Uterus (tissue), 4 donors: Measurements from ENCODE around the gene PNISR. TPM values are rescaled to one million over a fixed set of nuclear protein-coding genes. Genes with fewer than 3 reads are reported as not detected.

ENCODE experiments used
- DNase-seq, 2 donors: peaks; one replicate each; pipeline ENCODE4 v3.0.0-alpha.2; 2019 to 2020
- H3K27ac ChIP-seq, 2 donors: fragments of 200-600 bp; sonication (generic); 1 replicate in 1 of 2; 2 replicates in 1 of 2; pipeline ENCODE4 v1.5.1; 2016 to 2018
- H3K27me3 ChIP-seq, 2 donors: fragments of 200-600 bp; sonication (generic); one replicate each; pipeline ENCODE4 v1.5.1; 2018 to 2019; ENCODE audit warnings: control low read depth in 1 of 2
- H3K36me3 ChIP-seq, 2 donors: fragments of 200-600 bp; sonication (generic); one replicate each; pipeline ENCODE4 v1.5.1; 2019; ENCODE audit warnings: control low read depth in 1 of 2
- H3K4me1 ChIP-seq, 2 donors: fragments of 200-600 bp; sonication (generic); one replicate each; pipeline ENCODE4 v1.5.1; 2018 to 2019; ENCODE audit warnings: control low read depth in 1 of 2
- H3K4me3 ChIP-seq, 2 donors: fragments of 200-600 bp; sonication (generic); 1 replicate in 1 of 2; 2 replicates in 1 of 2; pipeline ENCODE4 v1.5.1; 2018 to 2019; ENCODE audit warnings: mild to moderate bottlenecking in 1 of 2
- H3K9me3 ChIP-seq, 2 donors: fragments of 200-600 bp; sonication (generic); one replicate each; pipeline ENCODE4 v1.5.1; 2019; ENCODE audit warnings: control low read depth in 1 of 2
- CTCF ChIP-seq, 4 experiments: fragments of 200-600 bp in 2 of 4; fragments of 450-650 bp in 2 of 4; sonication (generic) in 2 of 4; IDR thresholded peaks; one replicate each; pipeline ENCODE4 v1.5.1; 2016 to 2019; ENCODE audit warnings: antibody characterized with exemption in 4 of 4, mild to moderate bottlenecking in 2 of 4, moderate library complexity in 1 of 4
- POLR2A ChIP-seq, 2 donors: fragments of 450-650 bp; IDR thresholded peaks; one replicate each; pipeline ENCODE4 v1.6.1; 2016; ENCODE audit warnings: antibody characterized with exemption in 2 of 2, mild to moderate bottlenecking in 1 of 2, moderate library complexity in 1 of 2
- intact Hi-C: fragments of 100-400 bp; cut with DNase I; formaldehyde crosslinking; loops from one replicate; pipeline ENCODE4 v1.15.1; 2023; ENCODE audit warnings: low total_unique reads
- total RNA-seq, 4 donors: library from RNA; depleted of rRNA in 3 of 4; stranded (reverse); fragments of >200 nt in 3 of 4; gene quantifications; one replicate each; pipeline versions ENCODE4 v1.1.0 to v1.2.4, GENCODE V29; 2014 to 2023
- donor health status: DM: yes; HTN: yes; CAD: no.

The PNISR gene
- total RNA-seq, 4 donors from 2014 or later: 107 to 265 (median 153) TPM

GRCh38 chr6:99353126-99353525, 72.0 kb downstream of the PNISR start:
- TF ChIP-seq POLR2A (IDR thresholded peaks at IDR 0.05): no peak
- no peak for TF ChIP-seq CTCF (IDR thresholded peaks at IDR 0.05)
- intact Hi-C loops: no loop called here

GRCh38 chr6:99350573-99350972, 74.5 kb downstream of the PNISR start:
- Histone ChIP-seq H3K4me1 (no peaks in the 10 kb centered on the region), H3K4me3 (no peak overlapping the region), H3K36me3 (no peaks in the 10 kb centered on the region), H3K9me3 (no peaks in the 10 kb centered on the region), H3K27me3 (no peaks in the 10 kb centered on the region), H3K27ac (no peak overlapping the region)
- TF ChIP-seq POLR2A (IDR thresholded peaks at IDR 0.05) (no peak), CTCF (IDR thresholded peaks at IDR 0.05) (no peak)
- DNase-seq: no peak
- intact Hi-C loops: no loop called here

More at GRCh38 chr6:99353126-99353525, 72.0 kb downstream of the PNISR start:
- Histone ChIP-seq H3K27ac (no peak overlapping the region), H3K4me1 (no peaks in the 10 kb centered on the region), H3K9me3 (no peaks in the 10 kb centered on the region), H3K36me3 (no peaks in the 10 kb centered on the region), H3K4me3 (no peak overlapping the region), H3K27me3 (no peaks in the 10 kb centered on the region)
- DNase-seq: no peak

GRCh38 chr6:99349171-99350141, 75.7 kb downstream of the PNISR start, which contains the start of gene FAXC:
FAXC (minus strand) TSS chr6:99349674; CDS start chr6:99349372, 302 bp downstream.
- H3K4me3 ChIP-seq: peak within 1 kb of the TSS; percentile 43 to 81
- no peaks in the 10 kb centered on the region for H3K4me1 ChIP-seq
- H3K36me3 ChIP-seq: no peaks in the 10 kb centered on the region
- peak in 3 of 4 experiments; percentile 23 to 36 (median 23) for TF ChIP-seq CTCF (IDR thresholded peaks at IDR 0.05)
- no peak for TF ChIP-seq POLR2A (IDR thresholded peaks at IDR 0.05)
- H3K9me3 ChIP-seq: no peaks in the 10 kb centered on the region
- intact Hi-C loops: no loop called here
- no peaks in the 10 kb centered on the region for H3K27me3 ChIP-seq
- peak; percentile 25 to 30 for DNase-seq
- peak within 1 kb of the TSS; percentile 36 to 79 for H3K27ac ChIP-seq

- Histone ChIP-seq H3K4me3 (peak overlapping the region; percentile 43 to 81), H3K27ac (peak overlapping the region; percentile 36 to 79), H3K27me3 (no peaks in the 10 kb centered on the region), H3K36me3 (no peaks in the 10 kb centered on the region), H3K9me3 (no peaks in the 10 kb centered on the region), H3K4me1 (no peaks in the 10 kb centered on the region)
- TF ChIP-seq POLR2A (IDR thresholded peaks at IDR 0.05) (no peak), CTCF (IDR thresholded peaks at IDR 0.05) (no peak)
- intact Hi-C loops: no loop called here
- no peak for DNase-seq
These were observed 76.6 kb downstream of the PNISR start for GRCh38 chr6:99348288-99349170.

Other genes with a start within 250 kb of the PNISR start
- gene FAXC, start 75.6 kb downstream of the PNISR start, total RNA-seq: 10 to 100 TPM in 1 of 4 donors, 1 to 10 TPM in 3; 2.8 to 11.3 (median 8.9) TPM
- gene COQ3, start 31.1 kb downstream of the PNISR start, total RNA-seq: 10 to 100 TPM in 1 of 4 donors, 1 to 10 TPM in 2, under 1 TPM in 1; 0.77 to 31.8 (median 6.2) TPM
- 10 to 100 TPM; 27.1 to 46.2 (median 29.5) TPM for gene USP45, start 90.1 kb upstream of the PNISR start, total RNA-seq
- 10 to 100 TPM; 48.4 to 97.0 (median 54.8) TPM for gene CCNC, start 143.4 kb upstream of the PNISR start, total RNA-seq
- gene PRDM13, start 181.5 kb upstream of the PNISR start, total RNA-seq: not detected